GM21717 (cell line): ENCODE measurements around the gene FLYWCH1.
A peak's percentile ranks its signal among the peaks of the same experiment; 100 is the strongest.
"Not testable (repeated sequence)": the region's sequence is repeated elsewhere in the genome, so short reads cannot be mapped to it uniquely, and the experiment has no call there.

ENCODE experiments used
- ATAC-seq: cut with Tn5 transposase; IDR thresholded peaks from one replicate; pipeline ENCODE4 v1.9.1; 2021; ENCODE audit warnings: mild to moderate bottlenecking, moderate library complexity; ENCODE audit not compliant: unreplicated experiment

The FLYWCH1 gene

DNA sequence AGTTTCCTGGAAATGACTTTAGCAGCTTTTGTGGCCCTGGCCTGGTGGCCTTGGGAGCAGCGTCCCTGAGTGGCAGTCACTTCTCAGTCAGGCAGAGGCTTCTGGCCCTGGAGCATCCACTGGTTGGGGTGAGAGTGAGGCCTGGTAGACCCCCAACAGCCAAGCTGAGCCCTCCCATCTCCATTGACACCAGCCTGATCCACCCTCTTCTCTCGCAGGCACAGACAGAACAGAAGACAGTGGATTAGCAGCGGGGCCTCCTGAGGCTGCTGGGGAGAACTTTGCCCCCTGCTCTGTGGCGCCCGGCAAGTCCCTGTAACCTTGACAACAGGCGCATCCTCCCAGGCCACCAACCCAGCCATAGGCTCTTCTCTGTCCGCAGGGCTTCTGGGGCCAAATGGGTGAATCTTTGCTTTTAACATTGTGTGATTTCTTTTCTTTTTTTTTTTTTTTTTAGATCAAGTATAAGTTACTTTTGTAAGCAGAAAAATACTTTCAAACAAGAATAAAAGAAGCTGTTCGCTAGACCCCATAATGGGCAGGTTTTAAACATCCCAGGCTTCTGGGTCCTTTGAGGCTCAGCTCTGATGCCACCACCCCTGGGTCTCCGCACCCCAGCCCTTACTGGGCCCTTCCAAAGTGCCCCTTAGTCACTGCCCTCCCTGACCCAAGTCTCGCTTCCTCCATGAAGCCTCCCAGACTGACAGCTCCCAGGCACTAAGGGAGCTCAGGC, 12.7 kb upstream of the FLYWCH1 start:
- ATAC-seq, result no peak

DNA sequence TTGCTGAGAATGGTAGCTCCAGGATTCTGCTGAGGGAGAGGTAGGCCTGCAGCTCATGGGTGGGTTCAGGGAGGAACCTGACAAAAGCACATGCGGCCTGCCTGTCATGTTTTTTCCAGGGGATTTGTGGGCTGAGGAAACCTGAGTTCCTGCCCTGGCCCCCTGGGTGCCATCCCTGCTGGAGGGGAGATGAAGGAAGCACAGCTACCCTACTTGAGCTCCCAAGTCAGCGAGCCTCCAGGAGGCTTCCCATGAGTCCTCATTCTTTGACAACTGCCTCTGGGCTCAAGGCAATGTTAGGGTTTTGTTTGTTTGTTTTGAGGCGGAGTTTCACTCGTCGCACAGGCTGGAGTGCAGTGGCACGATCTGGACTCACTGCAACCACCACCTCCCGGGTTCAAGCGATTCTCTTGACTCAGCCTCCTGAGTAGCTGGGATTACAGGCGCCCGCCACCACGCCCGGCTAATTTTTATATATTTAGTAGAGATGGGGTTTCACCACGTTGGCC, 12.1 kb upstream of the FLYWCH1 start:
- ATAC-seq, result no peak

- no peak for ATAC-seq
Observed at GRCh38 chr16:2900526-2901075, 11.1 kb upstream of the FLYWCH1 start.

DNA sequence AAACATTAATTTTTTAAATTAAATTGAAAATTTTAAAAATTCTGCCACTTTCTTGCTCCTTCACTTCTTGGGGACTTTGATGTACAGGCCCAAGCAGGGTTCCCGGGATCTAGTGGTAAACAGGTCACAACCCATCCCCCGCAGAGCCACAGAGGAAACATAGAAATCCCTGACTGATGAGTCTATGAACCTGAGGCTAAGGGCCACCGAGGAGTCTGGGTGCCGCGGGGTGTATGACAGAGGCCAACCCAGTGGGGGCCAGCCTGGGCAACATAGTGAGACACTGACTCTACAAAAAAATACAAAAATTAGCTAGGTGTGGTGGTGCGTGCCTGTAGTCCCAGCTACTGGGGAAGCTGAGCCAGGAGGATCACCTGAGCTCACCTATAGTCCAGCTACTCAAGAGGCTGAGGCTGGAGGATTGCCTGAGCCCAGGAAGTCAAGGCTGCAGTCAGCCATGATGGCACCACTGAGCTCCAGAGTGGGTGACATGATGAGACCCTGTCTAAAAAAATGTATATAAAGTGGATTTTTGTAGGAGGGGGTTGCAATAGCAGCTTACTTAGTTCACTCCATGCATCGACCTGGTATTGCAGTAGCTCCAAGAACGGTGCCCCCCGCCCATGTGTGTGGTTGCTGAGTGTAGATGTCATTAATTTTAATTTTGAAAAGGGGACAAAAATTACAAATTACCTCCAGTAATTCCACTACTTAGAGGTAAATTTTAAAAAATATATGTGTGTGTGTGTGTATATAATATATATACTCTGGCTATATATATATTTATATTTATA, 9.2 kb upstream of the FLYWCH1 start:
- no peak for ATAC-seq

GRCh38 chr16:2904100-2904921, 7.4 kb upstream of the FLYWCH1 start:
- peak; percentile 35 for ATAC-seq

GRCh38 chr16:2904922-2905240, 6.8 kb upstream of the FLYWCH1 start:
- ATAC-seq, result peak; percentile 6

DNA sequence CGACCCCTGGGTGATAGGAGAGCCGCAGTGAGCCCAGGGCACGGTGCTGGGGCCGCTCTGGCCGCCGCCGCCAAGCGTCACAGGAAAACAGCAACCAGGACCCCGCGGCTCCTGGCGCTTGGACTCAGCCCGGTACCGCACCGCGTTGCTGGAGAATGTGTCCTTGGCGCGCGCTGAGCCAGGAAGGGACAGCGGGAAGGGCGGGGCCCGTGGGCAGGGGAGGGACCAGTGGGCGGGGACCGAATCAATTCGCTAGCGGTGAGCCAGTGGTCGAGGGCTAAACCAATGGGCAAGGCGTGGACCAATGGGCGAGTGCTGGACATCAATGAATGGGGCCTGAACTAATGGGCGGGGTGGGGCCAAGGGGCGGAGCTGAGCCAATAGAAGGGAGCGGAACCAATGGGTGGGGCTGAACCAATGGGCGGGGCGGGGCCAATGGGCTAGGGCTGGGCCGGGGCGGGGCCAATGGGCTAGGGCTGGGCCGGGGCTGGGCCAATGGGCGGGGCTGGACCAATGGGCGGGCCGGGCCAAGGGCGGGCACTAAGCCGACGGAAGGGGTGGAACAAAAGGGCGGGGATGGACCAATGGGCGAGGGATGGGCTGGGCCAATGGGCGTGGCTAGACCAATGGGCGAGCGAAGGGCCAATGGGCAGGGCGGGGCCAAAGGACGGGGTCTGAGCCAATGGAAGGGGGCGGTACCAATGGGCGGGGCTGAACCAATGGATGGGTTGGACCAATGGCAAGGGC, 6.3 kb upstream of the FLYWCH1 start:
- ATAC-seq, result peak; percentile 62

DNA sequence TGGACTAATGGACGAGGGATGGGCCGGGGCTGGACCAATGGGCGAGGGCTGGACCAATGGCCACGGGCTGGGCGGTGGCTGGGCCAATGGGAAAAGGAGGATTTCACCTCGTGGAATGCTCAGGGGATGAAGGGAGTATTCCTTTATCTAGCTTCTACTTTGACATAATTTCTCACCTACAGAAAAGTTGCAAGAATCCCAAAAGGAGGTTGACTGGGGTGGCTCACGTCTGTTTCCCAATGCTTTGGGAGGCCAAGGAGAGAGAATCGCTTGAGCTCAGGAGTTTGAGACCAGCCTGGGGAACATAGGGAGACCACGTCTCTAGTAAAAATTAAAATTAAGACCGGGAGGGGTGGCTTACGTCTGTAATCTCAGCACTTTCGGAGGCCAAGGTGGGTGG, 5.7 kb upstream of the FLYWCH1 start:
- no peak for ATAC-seq

DNA sequence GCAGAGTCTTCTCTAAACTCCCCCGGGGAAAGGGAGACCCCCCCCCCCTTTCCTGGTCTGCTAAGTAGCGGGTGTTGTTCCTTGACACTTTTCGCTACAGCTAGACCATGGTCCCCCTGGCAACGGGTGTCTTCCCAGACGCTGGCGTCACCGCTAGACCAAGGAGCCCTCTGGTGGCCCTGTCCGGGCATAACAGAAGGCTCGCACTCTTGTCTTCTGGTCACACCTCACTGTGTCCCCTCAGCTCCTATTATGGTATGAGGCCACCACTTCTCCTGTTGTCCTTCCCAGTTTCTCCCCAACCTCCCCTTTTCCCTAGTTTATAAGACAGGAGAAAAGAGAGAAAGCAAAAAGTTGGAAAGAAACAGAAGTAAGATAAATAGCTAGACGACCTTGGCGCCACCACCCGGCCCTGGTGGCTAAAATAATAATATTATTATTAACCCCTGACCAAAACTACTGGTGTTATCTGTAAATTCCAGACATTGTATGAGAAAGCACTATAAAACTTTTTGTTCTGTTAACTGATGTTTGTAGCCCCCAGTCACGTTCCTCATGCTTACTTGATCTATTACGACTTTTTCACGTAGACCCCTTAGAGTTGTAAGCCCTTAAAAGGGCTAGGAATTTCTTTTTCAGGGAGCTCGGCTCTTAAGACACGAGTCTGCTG, 4.5 kb upstream of the FLYWCH1 start:
- ATAC-seq, result not testable (repeated sequence)

DNA sequence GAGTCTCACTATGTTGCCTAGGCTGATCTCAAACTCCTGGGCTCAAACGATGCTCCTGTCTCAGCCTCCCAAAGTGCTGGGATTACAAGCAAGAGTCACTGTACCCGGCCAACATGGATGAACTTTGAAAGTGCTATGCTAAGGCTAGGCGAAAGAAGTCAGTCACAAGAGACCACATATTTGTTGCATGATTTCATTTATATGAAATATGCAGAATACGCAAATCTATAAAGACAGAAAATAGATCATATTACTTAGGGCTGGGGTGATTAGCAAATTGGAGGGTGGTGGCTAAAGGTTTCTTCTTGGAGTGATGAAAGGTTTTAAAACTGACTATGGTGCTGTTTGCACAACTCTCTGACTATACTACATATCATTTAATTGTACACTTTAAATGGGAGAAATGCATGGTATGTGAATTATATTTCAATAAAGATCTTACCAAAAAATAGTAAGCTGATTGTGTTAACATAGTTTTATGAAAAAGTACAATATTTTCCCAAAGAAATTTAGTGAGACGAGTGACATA, 1.2 kb upstream of the FLYWCH1 start:
- ATAC-seq, result no peak

- peak; percentile 16 for ATAC-seq
Observed at GRCh38 chr16:2912330-2913199, 834 bp downstream of the FLYWCH1 start.

DNA sequence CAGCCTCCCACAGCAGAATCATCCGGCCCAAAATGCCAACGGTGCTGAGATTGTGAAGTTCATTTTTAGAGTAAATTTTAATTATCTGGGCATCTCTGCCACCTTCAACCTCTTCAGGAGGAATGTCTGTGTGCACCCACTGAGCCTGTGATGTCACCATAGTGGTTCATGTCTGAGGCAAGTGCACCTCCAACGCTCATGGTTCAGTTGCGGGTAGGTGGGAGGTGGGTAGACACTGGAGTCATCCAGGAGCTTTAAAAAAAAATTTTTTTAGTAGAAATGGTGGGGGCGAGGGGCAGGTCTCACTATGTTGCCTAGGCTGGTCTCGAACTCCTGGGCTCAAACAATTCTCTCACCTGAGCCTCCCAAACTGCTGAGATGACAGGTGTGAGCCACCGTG, 1.9 kb downstream of the FLYWCH1 start:
- ATAC-seq, result no peak

DNA sequence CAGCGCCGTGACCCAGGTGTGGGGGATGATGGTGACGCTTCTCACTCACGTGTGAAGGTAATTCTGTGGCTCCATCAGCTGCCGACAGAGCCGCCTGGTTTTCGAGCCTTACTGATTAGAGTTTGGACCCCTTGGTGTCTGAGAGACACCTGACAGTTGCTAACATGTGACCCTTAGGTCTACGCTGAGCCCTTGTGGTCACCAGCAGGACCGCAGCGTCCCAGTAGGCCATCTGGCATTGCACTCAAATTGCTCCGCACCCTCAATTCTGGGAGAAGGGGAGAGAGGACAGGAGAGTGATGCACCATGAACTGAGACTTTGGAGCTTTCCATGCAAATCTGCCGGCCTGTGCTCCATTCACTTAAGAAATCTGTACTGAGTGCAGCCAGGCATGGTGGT, 2.5 kb downstream of the FLYWCH1 start:
- ATAC-seq, result no peak

- ATAC-seq, result no peak
Observed at GRCh38 chr16:2915196-2915929, 3.6 kb downstream of the FLYWCH1 start.

- ATAC-seq, result no peak
Observed at GRCh38 chr16:2919511-2920255, 8.0 kb downstream of the FLYWCH1 start.

- no peak for ATAC-seq
Observed at GRCh38 chr16:2923481-2923880, 11.8 kb downstream of the FLYWCH1 start.
